GM21528 (cell line): ENCODE results near the gene CDYL2.

ENCODE experiments used
- ATAC-seq: cut with Tn5 transposase; IDR thresholded peaks from one replicate; pipeline ENCODE4 v1.9.1; 2021; ENCODE audit warnings: mild to moderate bottlenecking, moderate library complexity; ENCODE audit not compliant: unreplicated experiment, low FRiP score

Gene CDYL2

GRCh38 chr16:80569440-80570105, 234.8 kb downstream of the CDYL2 start:
- peak; percentile 66 for ATAC-seq

GRCh38 chr16:80564394-80564793, 240.0 kb downstream of the CDYL2 start:
- no peak for ATAC-seq

GRCh38 chr16:80563066-80563465, 241.3 kb downstream of the CDYL2 start:
- no peak for ATAC-seq

GRCh38 chr16:80559369-80559768, 245.0 kb downstream of the CDYL2 start:
- no peak for ATAC-seq

GRCh38 chr16:80557037-80557436, 247.4 kb downstream of the CDYL2 start:
- no peak for ATAC-seq

GRCh38 chr16:80556481-80556880, 247.9 kb downstream of the CDYL2 start:
- ATAC-seq: no peak

GRCh38 chr16:80554033-80554432, 250.4 kb downstream of the CDYL2 start:
- no peak for ATAC-seq

GRCh38 chr16:80552277-80552676, 252.1 kb downstream of the CDYL2 start:
- no peak for ATAC-seq
